Measurements from ENCODE around the gene PLAA.

PLAA gene

GRCh38 chr9:26971721-26972120 lies 24.7 kb upstream of the PLAA start:
- no peak overlapping the region for H3K4me3 ChIP-seq (ENCODE audit: control insufficient read depth, low read depth, low read length)
- TF ChIP-seq CTCF (IDR thresholded peaks at IDR 0.05; ENCODE audit: control insufficient read depth, insufficient read depth, low read depth, low read length, missing control alignments), result no peak
- DNase-seq (ENCODE audit: low read depth), result no peak

GRCh38 chr9:26956860-26957233 lies 9.8 kb upstream of the PLAA start:
- no peak for DNase-seq (ENCODE audit: low read depth)
- TF ChIP-seq CTCF (IDR thresholded peaks at IDR 0.05; ENCODE audit: control insufficient read depth, insufficient read depth, low read depth, low read length, missing control alignments), result no peak

GRCh38 chr9:26955921-26956859 lies 9.1 kb upstream of the PLAA start, which contains the start of gene IFT74:
IFT74 (plus strand) TSS chr9:26956412; CDS start chr9:26961968, 5,556 bp downstream.
- H3K4me3 ChIP-seq (ENCODE audit: control insufficient read depth, low read depth, low read length), result peak within 1 kb of the TSS; percentile 87
- DNase-seq (ENCODE audit: low read depth), result peak; percentile 93
- no peak for TF ChIP-seq CTCF (IDR thresholded peaks at IDR 0.05; ENCODE audit: control insufficient read depth, insufficient read depth, low read depth, low read length, missing control alignments)

More at GRCh38 chr9:26956860-26957233, 9.8 kb upstream of the PLAA start:
- H3K4me3 ChIP-seq (ENCODE audit: control insufficient read depth, low read depth, low read length), result peak overlapping the region; percentile 87

- H3K4me3 ChIP-seq (ENCODE audit: control insufficient read depth, low read depth, low read length), result peak overlapping the region; percentile 87
These were observed 8.3 kb upstream of the PLAA start for GRCh38 chr9:26955222-26955903.

GRCh38 chr9:26954050-26954508 lies 7.0 kb upstream of the PLAA start:
- H3K4me3 ChIP-seq (ENCODE audit: control insufficient read depth, low read depth, low read length), result no peak overlapping the region
- peak; percentile 13 for DNase-seq (ENCODE audit: low read depth)
- no peak for TF ChIP-seq CTCF (IDR thresholded peaks at IDR 0.05; ENCODE audit: control insufficient read depth, insufficient read depth, low read depth, low read length, missing control alignments)

More at GRCh38 chr9:26955222-26955903, 8.3 kb upstream of the PLAA start:
- DNase-seq (ENCODE audit: low read depth), result no peak
- no peak for TF ChIP-seq CTCF (IDR thresholded peaks at IDR 0.05; ENCODE audit: control insufficient read depth, insufficient read depth, low read depth, low read length, missing control alignments)

- no peak overlapping the region for H3K4me3 ChIP-seq (ENCODE audit: control insufficient read depth, low read depth, low read length)
- no peak for DNase-seq (ENCODE audit: low read depth)
- no peak for TF ChIP-seq CTCF (IDR thresholded peaks at IDR 0.05; ENCODE audit: control insufficient read depth, insufficient read depth, low read depth, low read length, missing control alignments)
These were observed 4.8 kb upstream of the PLAA start for GRCh38 chr9:26951794-26952193.
